ENCODE results near the gene GARS1. TPM values are rescaled to one million over a fixed set of nuclear protein-coding genes. Genes with fewer than 3 reads are reported as not detected.
"Not testable (repeated sequence)": the region's sequence is repeated elsewhere in the genome, so short reads cannot be mapped to it uniquely, and the experiment has no call there.

GARS1 gene
- total and polyA plus RNA-seq, 8 donors = 34.0 to 191 (median 43.0) TPM

GRCh38 chr7:30584415-30584814, 10.3 kb upstream of the GARS1 start:
- ATAC-seq (no peak), FAIRE-seq (no peak), DNase-seq (no peak)
- Histone ChIP-seq H3K4me3 (no peak overlapping the region), H3K36me3 (peaks cover 0 to 4% (median 0%) of the 10 kb centered on the region in 3 donors), H3K27me3 (no peaks in the 10 kb centered on the region), H3K9me3 (no peaks in the 10 kb centered on the region), H3K4me1 (no peaks in the 10 kb centered on the region), H3K27ac (no peak overlapping the region)
- intact Hi-C loops (cut with DNase I) = no loop called here
- no peak for TF ChIP-seq CTCF (IDR thresholded peaks at IDR 0.05)
- 64 to 82% methylated on average over 2 of the region's 2 CpGs for WGBS, 2 donors

GRCh38 chr7:30584965-30585364, 9.7 kb upstream of the GARS1 start:
- H3K4me3 ChIP-seq = no peak overlapping the region
- no peaks in the 10 kb centered on the region for H3K27me3 ChIP-seq
- peaks cover 0 to 4% (median 0%) of the 10 kb centered on the region in 3 donors for H3K36me3 ChIP-seq
- no peaks in the 10 kb centered on the region for H3K9me3 ChIP-seq
- FAIRE-seq = no peak
- 84 to 93% methylated on average over 5 of the region's 5 CpGs for WGBS, 2 donors
- H3K27ac ChIP-seq = no peak overlapping the region
- no peak for ATAC-seq
- DNase-seq = no peak
- no peak for TF ChIP-seq CTCF (IDR thresholded peaks at IDR 0.05)
- no peaks in the 10 kb centered on the region for H3K4me1 ChIP-seq
- intact Hi-C loops (cut with DNase I) = no loop called here

- Histone ChIP-seq H3K9me3 (no peaks in the 10 kb centered on the region), H3K4me1 (no peaks in the 10 kb centered on the region), H3K27ac (no peak overlapping the region), H3K36me3 (peaks cover 0 to 4% (median 0%) of the 10 kb centered on the region in 3 donors), H3K4me3 (no peak overlapping the region), H3K27me3 (no peaks in the 10 kb centered on the region)
- intact Hi-C loops (cut with DNase I) = no loop called here
- TF ChIP-seq CTCF (IDR thresholded peaks at IDR 0.05) = no peak
- ATAC-seq (no peak), DNase-seq (no peak), FAIRE-seq (no peak)
- WGBS, 2 donors = 60 to 66% methylated on average over 3 of the region's 3 CpGs
These were observed 9.0 kb upstream of the GARS1 start for GRCh38 chr7:30585675-30586074.

GRCh38 chr7:30587547-30587946, 7.1 kb upstream of the GARS1 start:
- intact Hi-C loops (cut with DNase I); H3K36me3 ChIP-seq; H3K27me3 ChIP-seq; DNase-seq; H3K4me1 ChIP-seq; FAIRE-seq; H3K4me3 ChIP-seq; H3K27ac ChIP-seq; ATAC-seq; H3K9me3 ChIP-seq: not testable (repeated sequence)
- WGBS, 2 donors = 92 to 96% methylated on average over 4 of the region's 4 CpGs

GRCh38 chr7:30589111-30589510, 5.6 kb upstream of the GARS1 start:
- no peak for TF ChIP-seq CTCF (IDR thresholded peaks at IDR 0.05)
- intact Hi-C loops (cut with DNase I) = no loop called here
- WGBS, 2 donors = 94 to 98% methylated on average over 3 of the region's 3 CpGs
- DNase-seq (no peak), FAIRE-seq (no peak), ATAC-seq (no peak)
- no peak overlapping the region for H3K4me3 ChIP-seq
- H3K4me1 ChIP-seq = peaks cover 0 to 8% (median 0%) of the 10 kb centered on the region in 3 donors
- H3K9me3 ChIP-seq = no peaks in the 10 kb centered on the region
- peaks cover 0 to under 1% (median 0%) of the 10 kb centered on the region in 3 donors for H3K36me3 ChIP-seq
- H3K27me3 ChIP-seq = no peaks in the 10 kb centered on the region
- H3K27ac ChIP-seq = no peak overlapping the region
